HepG2 (cell line): ENCODE measurements around the gene CHRNB1. TPM values are rescaled to one million over a fixed set of nuclear protein-coding genes. Genes with fewer than 3 reads are reported as not detected.

Source experiments
- BRCA1 ChIP-seq: sonication (generic); formaldehyde crosslinking; IDR thresholded peaks from 2 replicates; pipeline ENCODE4 v1.4.0; 2020; ENCODE audit warnings: missing genetic modification reagents
- CCAR2 ChIP-seq: fragments of 200-400 bp; formaldehyde crosslinking; optimal IDR thresholded peaks from 2 replicates; pipeline ENCODE3; 2018; ENCODE audit warnings: low read depth, mild to moderate bottlenecking, low read length, moderate library complexity
- FOXA1 ChIP-seq, 2 experiments: fragments of 450-650 bp in 1 of 2; sonication (generic) in 1 of 2; formaldehyde crosslinking in 1 of 2; IDR thresholded peaks; 2 replicates each; pipeline versions ENCODE4 v1.4.0 to v1.6.1; 2016 to 2020; ENCODE audit warnings: missing genetic modification reagents in 1 of 2
- GZF1 ChIP-seq: sonication (generic); formaldehyde crosslinking; IDR thresholded peaks from 2 replicates; pipeline ENCODE4 v1.5.1; 2020; ENCODE audit warnings: mild to moderate bottlenecking, missing genetic modification reagents
- HDAC1 ChIP-seq: sonication (generic); formaldehyde crosslinking; IDR thresholded peaks from 2 replicates; pipeline ENCODE4 v1.5.1; 2020; ENCODE audit warnings: mild to moderate bottlenecking, missing genetic modification reagents
- KDM3A ChIP-seq: IDR thresholded peaks from 2 replicates; pipeline ENCODE4 v1.6.1; 2018; ENCODE audit warnings: low read depth, missing compliant biosample characterization
- MEF2D ChIP-seq: sonication (generic); formaldehyde crosslinking; IDR thresholded peaks from 2 replicates; pipeline ENCODE4 v1.5.1; 2020; ENCODE audit warnings: mild to moderate bottlenecking, missing genetic modification reagents
- PAX8 ChIP-seq: sonication (generic); formaldehyde crosslinking; IDR thresholded peaks from 2 replicates; pipeline ENCODE4 v1.8.0; 2022; ENCODE audit warnings: mild to moderate bottlenecking, missing genetic modification reagents, borderline replicate concordance
- POGZ ChIP-seq: sonication (generic); formaldehyde crosslinking; IDR thresholded peaks from 2 replicates; pipeline ENCODE4 v1.4.0; 2020; ENCODE audit warnings: mild to moderate bottlenecking, missing genetic modification reagents
- RXRB ChIP-seq: IDR thresholded peaks from 2 replicates; pipeline ENCODE4 v1.6.1; 2016; ENCODE audit warnings: borderline replicate concordance, missing genetic modification reagents, missing compliant biosample characterization
- SALL2 ChIP-seq: sonication (generic); formaldehyde crosslinking; IDR thresholded peaks from 2 replicates; pipeline ENCODE4 v1.8.1; 2023; ENCODE audit warnings: mild to moderate bottlenecking, missing genetic modification reagents, inconsistent platforms
- SP1 ChIP-seq, 2 experiments: fragments of 450-650 bp in 1 of 2; sonication (generic) in 1 of 2; formaldehyde crosslinking in 1 of 2; IDR thresholded peaks; 2 replicates each; pipeline versions ENCODE4 v1.4.0 to v1.6.1; 2016 to 2020; ENCODE audit warnings: missing genetic modification reagents in 1 of 2
- TOE1 ChIP-seq: sonication (generic); formaldehyde crosslinking; IDR thresholded peaks from 2 replicates; pipeline ENCODE4 v1.4.0; 2020; ENCODE audit warnings: mild to moderate bottlenecking, missing genetic modification reagents
- ZNF496 ChIP-seq: sonication (generic); formaldehyde crosslinking; IDR thresholded peaks from 2 replicates; pipeline ENCODE4 v1.8.1; 2023; ENCODE audit warnings: mild to moderate bottlenecking, moderate library complexity, missing genetic modification reagents; ENCODE audit not compliant: insufficient replicate concordance
- ZNF83 ChIP-seq: sonication (generic); formaldehyde crosslinking; IDR thresholded peaks from 2 replicates; pipeline ENCODE4 v1.4.0; 2020; ENCODE audit warnings: missing genetic modification reagents, mild to moderate bottlenecking, borderline replicate concordance
- polyA plus RNA-seq, 8 experiments: library from polyadenylated mRNA; depleted of rRNA in 3 of 8; stranded (reverse) in 7 of 8; unstranded in 1 of 8; fragments of >200 nt; fragmentation: Illumina TruSeq in 4 of 8; extraction: Trizol in 4 of 8; gene quantifications; 2 replicates each; pipeline versions ENCODE4 v1.2.1 to v1.2.3, GENCODE V29; 2011 to 2016; ENCODE audit warnings: low read depth in 4 of 8, missing spikeins in 1 of 8, mixed read lengths in 1 of 8; ENCODE audit not compliant: insufficient read depth in 1 of 8
- total RNA-seq, 5 experiments: library from RNA; depleted of rRNA; stranded (reverse); fragments of >200 nt; fragmentation: Illumina TruSeq; extraction: Trizol; gene quantifications; 2 replicates each; pipeline ENCODE4 v1.2.3, GENCODE V29; 2016; ENCODE audit warnings: low read depth in 1 of 5
- TF ChIP-seq, protein P1 (sequence below): sonication (generic); formaldehyde crosslinking; IDR thresholded peaks from 2 replicates; pipeline ENCODE4 v1.4.0; 2020; ENCODE audit warnings: mild to moderate bottlenecking, missing genetic modification reagents
- TF ChIP-seq, protein P2 (sequence below): sonication (generic); formaldehyde crosslinking; IDR thresholded peaks from 2 replicates; pipeline ENCODE4 v1.5.0; 2020; ENCODE audit warnings: missing genetic modification reagents
- TF ChIP-seq, protein P3 (sequence below): sonication (generic); formaldehyde crosslinking; IDR thresholded peaks from 2 replicates; pipeline ENCODE4 v1.4.0; 2020; ENCODE audit warnings: missing genetic modification reagents, low read depth, mild to moderate bottlenecking, borderline replicate concordance
- TF ChIP-seq, protein P4 (sequence below): sonication (generic); formaldehyde crosslinking; IDR thresholded peaks from 2 replicates; pipeline ENCODE4 v1.8.0; 2022; ENCODE audit warnings: low read depth, missing genetic modification reagents

Gene CHRNB1
- total and polyA plus RNA-seq, 2 of the 13 experiments (the other 11 are each of a cell fraction or from before 2014, with no cell fraction given), result 5.4 to 33.7 TPM

DNA sequence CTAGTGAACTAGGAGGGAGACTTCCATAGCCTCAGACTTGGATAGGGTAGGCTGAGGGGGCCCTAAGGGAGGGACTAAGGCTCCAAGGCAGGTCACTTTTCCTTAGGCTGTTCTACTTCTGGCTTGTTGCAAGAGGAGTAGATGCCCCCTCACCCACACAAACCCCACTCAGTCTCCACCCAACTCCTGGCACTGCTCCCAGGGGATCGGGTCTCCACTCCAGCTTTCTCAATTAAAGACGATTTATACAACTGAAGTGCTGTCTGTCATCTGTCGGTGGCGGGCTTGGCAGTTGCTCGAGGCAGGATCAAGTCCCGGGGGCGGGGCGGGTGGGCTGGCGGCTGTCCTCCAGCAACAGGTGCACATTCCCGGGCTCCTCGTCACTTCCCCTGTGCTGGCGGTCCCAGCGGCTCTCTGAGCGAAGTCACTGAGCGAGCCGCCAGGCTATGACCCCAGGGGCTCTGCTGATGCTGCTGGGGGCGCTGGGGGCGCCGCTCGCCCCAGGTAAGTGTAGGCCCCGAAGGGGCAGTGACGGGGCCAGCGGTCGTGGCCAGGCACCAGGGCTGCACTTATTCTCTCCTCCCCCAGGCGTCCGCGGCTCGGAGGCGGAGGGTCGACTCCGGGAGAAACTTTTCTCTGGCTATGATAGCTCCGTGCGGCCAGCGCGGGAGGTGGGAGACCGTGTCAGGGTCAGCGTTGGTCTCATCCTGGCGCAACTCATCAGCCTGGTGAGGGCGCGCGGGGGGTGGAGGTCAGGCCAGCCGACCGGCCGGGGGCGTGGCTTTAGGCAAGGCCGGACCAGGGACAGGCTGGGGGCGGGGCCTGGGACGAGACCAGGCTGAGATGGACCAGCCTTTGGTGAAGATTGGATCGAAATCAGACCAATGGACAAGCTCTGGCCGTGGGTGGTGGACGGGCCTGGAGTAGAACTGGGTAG is at the start of gene CHRNB1 (continued):
- 0 out of 2 replicates have a peak, but pooled peaks have one; percentile 43 for TF ChIP-seq PAX8 (CRISPR knock-in tag)
- TF ChIP-seq HDAC1 (CRISPR knock-in tag), result peak; percentile 57; the same call in 1 of the 2 replicates
- TF ChIP-seq SP1 (IDR thresholded peaks at IDR 0.05), result no peak
- TF ChIP-seq SP1 (CRISPR knock-in tag; IDR thresholded peaks at IDR 0.05), result peak; percentile 68
- TF ChIP-seq ZNF496 (CRISPR knock-in tag), result no peak
- TF ChIP-seq, protein P1, sequence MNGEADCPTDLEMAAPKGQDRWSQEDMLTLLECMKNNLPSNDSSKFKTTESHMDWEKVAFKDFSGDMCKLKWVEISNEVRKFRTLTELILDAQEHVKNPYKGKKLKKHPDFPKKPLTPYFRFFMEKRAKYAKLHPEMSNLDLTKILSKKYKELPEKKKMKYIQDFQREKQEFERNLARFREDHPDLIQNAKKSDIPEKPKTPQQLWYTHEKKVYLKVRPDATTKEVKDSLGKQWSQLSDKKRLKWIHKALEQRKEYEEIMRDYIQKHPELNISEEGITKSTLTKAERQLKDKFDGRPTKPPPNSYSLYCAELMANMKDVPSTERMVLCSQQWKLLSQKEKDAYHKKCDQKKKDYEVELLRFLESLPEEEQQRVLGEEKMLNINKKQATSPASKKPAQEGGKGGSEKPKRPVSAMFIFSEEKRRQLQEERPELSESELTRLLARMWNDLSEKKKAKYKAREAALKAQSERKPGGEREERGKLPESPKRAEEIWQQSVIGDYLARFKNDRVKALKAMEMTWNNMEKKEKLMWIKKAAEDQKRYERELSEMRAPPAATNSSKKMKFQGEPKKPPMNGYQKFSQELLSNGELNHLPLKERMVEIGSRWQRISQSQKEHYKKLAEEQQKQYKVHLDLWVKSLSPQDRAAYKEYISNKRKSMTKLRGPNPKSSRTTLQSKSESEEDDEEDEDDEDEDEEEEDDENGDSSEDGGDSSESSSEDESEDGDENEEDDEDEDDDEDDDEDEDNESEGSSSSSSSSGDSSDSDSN (CRISPR knock-in tag), result peak; percentile 60
- TF ChIP-seq POGZ (CRISPR knock-in tag), result no peak
- no peak; the same call in 1 of the 2 replicates for TF ChIP-seq RXRB (CRISPR knock-in tag)
- TF ChIP-seq, protein P2, sequence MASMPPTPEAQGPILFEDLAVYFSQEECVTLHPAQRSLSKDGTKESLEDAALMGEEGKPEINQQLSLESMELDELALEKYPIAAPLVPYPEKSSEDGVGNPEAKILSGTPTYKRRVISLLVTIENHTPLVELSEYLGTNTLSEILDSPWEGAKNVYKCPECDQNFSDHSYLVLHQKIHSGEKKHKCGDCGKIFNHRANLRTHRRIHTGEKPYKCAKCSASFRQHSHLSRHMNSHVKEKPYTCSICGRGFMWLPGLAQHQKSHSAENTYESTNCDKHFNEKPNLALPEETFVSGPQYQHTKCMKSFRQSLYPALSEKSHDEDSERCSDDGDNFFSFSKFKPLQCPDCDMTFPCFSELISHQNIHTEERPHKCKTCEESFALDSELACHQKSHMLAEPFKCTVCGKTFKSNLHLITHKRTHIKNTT (CRISPR knock-in tag), result no peak
- no peak; the same call in 1 of the 2 replicates for TF ChIP-seq GZF1 (CRISPR knock-in tag)
- TF ChIP-seq KDM3A (CRISPR knock-in tag), result no peak
- no peak for TF ChIP-seq MEF2D (CRISPR knock-in tag)
- TF ChIP-seq FOXA1 (IDR thresholded peaks at IDR 0.05), result no peak
- TF ChIP-seq FOXA1 (CRISPR knock-in tag; IDR thresholded peaks at IDR 0.05), result 0 out of 2 replicates have a peak, but pooled peaks have one; percentile 6
- TF ChIP-seq, protein P3, sequence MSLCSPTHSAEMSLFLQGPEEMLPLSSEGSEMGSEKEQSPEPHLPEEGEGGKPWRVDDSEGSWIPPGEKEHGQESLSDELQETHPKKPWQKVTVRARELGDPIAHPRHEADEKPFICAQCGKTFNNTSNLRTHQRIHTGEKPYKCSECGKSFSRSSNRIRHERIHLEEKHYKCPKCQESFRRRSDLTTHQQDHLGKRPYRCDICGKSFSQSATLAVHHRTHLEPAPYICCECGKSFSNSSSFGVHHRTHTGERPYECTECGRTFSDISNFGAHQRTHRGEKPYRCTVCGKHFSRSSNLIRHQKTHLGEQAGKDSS (CRISPR knock-in tag), result peak; percentile 52; the same call in 1 of the 2 replicates
- no peak for TF ChIP-seq TOE1 (CRISPR knock-in tag)
- TF ChIP-seq BRCA1 (CRISPR knock-in tag), result no peak
- TF ChIP-seq, protein P4, sequence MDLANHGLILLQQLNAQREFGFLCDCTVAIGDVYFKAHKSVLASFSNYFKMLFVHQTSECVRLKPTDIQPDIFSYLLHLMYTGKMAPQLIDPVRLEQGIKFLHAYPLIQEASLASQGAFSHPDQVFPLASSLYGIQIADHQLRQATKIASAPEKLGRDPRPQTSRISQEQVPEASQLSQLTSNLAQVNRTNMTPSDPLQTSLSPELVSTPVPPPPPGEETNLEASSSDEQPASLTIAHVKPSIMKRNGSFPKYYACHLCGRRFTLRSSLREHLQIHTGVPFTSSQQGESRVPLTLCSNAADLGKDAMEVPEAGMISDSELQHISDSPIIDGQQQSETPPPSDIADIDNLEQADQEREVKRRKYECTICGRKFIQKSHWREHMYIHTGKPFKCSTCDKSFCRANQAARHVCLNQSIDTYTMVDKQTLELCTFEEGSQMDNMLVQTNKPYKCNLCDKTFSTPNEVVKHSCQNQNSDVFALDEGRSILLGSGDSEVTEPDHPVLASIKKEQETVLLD, result peak; percentile 65; the same call in 1 of the 2 replicates
- TF ChIP-seq SALL2 (CRISPR knock-in tag), result peak; percentile 47; the same call in 1 of the 2 replicates
- TF ChIP-seq CCAR2, result no peak
- no peak for TF ChIP-seq ZNF83 (CRISPR knock-in tag)
